ENCODE results near the gene ALOX15B.
"Not testable (repeated sequence)": the region's sequence is repeated elsewhere in the genome, so short reads cannot be mapped to it uniquely, and the experiment has no call there.

The ALOX15B gene

GRCh38 chr17:8041249-8041928, 2.5 kb downstream of the ALOX15B start:
- no peak for DNase-seq (ENCODE audit: low read depth)

GRCh38 chr17:8041979-8042378, 3.1 kb downstream of the ALOX15B start:
- no peak for DNase-seq (ENCODE audit: low read depth)

- no peak for DNase-seq (ENCODE audit: low read depth)
Measured at GRCh38 chr17:8044819-8045810, 6.3 kb downstream of the ALOX15B start.

GRCh38 chr17:8046306-8046928, 7.6 kb downstream of the ALOX15B start:
- no peak for DNase-seq (ENCODE audit: low read depth)

GRCh38 chr17:8046929-8047768, 8.3 kb downstream of the ALOX15B start:
- no peak for DNase-seq (ENCODE audit: low read depth)

- DNase-seq (ENCODE audit: low read depth): no peak
Measured at GRCh38 chr17:8047769-8048110, 8.9 kb downstream of the ALOX15B start.

GRCh38 chr17:8048236-8048635, 9.4 kb downstream of the ALOX15B start:
- DNase-seq (ENCODE audit: low read depth): no peak

GRCh38 chr17:8048736-8049135, 9.9 kb downstream of the ALOX15B start:
- DNase-seq (ENCODE audit: low read depth): no peak

- DNase-seq (ENCODE audit: low read depth): no peak
Measured at GRCh38 chr17:8051831-8052230, 13.0 kb downstream of the ALOX15B start.

GRCh38 chr17:8052256-8053252, 13.7 kb downstream of the ALOX15B start:
- no peak for DNase-seq (ENCODE audit: low read depth)

GRCh38 chr17:8053600-8053999, 14.7 kb downstream of the ALOX15B start:
- no peak for DNase-seq (ENCODE audit: low read depth)

GRCh38 chr17:8055851-8056231, 17.0 kb downstream of the ALOX15B start:
- DNase-seq (ENCODE audit: low read depth): no peak

- no peak for DNase-seq (ENCODE audit: low read depth)
Measured at GRCh38 chr17:8056232-8056975, 17.5 kb downstream of the ALOX15B start.

- no peak for DNase-seq (ENCODE audit: low read depth)
Measured at GRCh38 chr17:8056976-8057625, 18.2 kb downstream of the ALOX15B start.

GRCh38 chr17:8057691-8058114, 18.8 kb downstream of the ALOX15B start:
- no peak for DNase-seq (ENCODE audit: low read depth)

- no peak for DNase-seq (ENCODE audit: low read depth)
Measured at GRCh38 chr17:8059131-8059530, 20.3 kb downstream of the ALOX15B start.

GRCh38 chr17:8060274-8060673, 21.4 kb downstream of the ALOX15B start:
- no peak for DNase-seq (ENCODE audit: low read depth)

- not testable (repeated sequence) for DNase-seq (ENCODE audit: low read depth)
Measured at GRCh38 chr17:8061851-8062250, 23.0 kb downstream of the ALOX15B start.

GRCh38 chr17:8062435-8062806, 23.6 kb downstream of the ALOX15B start:
- no peak for DNase-seq (ENCODE audit: low read depth)
